ENCODE results near the gene CR1. TPM values are rescaled to one million over a fixed set of nuclear protein-coding genes. Genes with fewer than 3 reads are reported as not detected.
A peak's percentile ranks its signal among the peaks of the same experiment; 100 is the strongest.

The CR1 gene
- total and polyA plus RNA-seq, 9 of the 15 experiments (the other 6 are each of a cell fraction or from before 2014, with no cell fraction given), result 0.07 to 0.47 (median 0.18) TPM

DNA sequence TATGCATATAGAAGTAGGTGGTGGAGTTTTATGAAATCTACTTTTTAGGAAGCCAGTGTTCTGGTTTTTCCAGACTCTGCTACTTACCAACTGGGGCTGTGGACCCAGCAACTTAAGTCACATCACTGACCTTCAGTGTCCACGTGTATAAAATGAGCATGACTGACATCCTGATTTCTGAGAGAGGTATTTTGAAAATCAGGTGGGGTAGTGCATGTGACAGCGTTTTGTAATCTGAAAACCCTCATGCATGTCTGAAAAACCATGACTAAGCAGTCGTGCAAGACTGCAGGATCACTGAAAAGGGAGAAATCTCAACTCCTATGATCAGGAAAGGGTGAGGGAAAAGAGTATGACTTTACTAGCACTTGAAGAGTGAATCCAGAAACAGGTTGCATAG is 175.0 kb downstream of the CR1 start (continued):
- TF ChIP-seq CHD4 (IDR thresholded peaks at IDR 0.05; ENCODE audit: insufficient read depth, insufficient replicate concordance, low read depth, low read length, poor library complexity, severe bottlenecking) (no peak), GABPB2 (CRISPR knock-in tag; conservative IDR thresholded peaks at IDR 0.05) (no peak), RBFOX2 (IDR thresholded peaks at IDR 0.05; ENCODE audit: low read depth, low read length) (no peak), NFYB (IDR thresholded peaks at IDR 0.05; ENCODE audit: extremely low read depth, insufficient read length) (no peak), RFX5 (IDR thresholded peaks at IDR 0.05; ENCODE audit: low read depth, low read length) (no peak), PHB2 (IDR thresholded peaks at IDR 0.05; ENCODE audit: low read depth) (no peak), PHF21A (IDR thresholded peaks at IDR 0.05; ENCODE audit: borderline replicate concordance, low read depth) (no peak), GATA2 (CRISPR knock-in tag; IDR thresholded peaks at IDR 0.05) (no peak), FOXA1 (IDR thresholded peaks at IDR 0.05; ENCODE audit: borderline replicate concordance) (no peak), HMG20B (CRISPR knock-in tag; IDR thresholded peaks at IDR 0.05) (no peak), SMARCA4 (IDR thresholded peaks at IDR 0.05) (0 out of 2 replicates have a peak, but pooled peaks have one; percentile 14), IFI16 (CRISPR knock-in tag; IDR thresholded peaks at IDR 0.05) (no peak), PCBP2 (IDR thresholded peaks at IDR 0.05; ENCODE audit: low read depth, low read length, poor library complexity, severe bottlenecking) (no peak), PHF8 (IDR thresholded peaks at IDR 0.05; ENCODE audit: borderline replicate concordance, low read length) (no peak)
- TF ChIP-seq, protein P1, sequence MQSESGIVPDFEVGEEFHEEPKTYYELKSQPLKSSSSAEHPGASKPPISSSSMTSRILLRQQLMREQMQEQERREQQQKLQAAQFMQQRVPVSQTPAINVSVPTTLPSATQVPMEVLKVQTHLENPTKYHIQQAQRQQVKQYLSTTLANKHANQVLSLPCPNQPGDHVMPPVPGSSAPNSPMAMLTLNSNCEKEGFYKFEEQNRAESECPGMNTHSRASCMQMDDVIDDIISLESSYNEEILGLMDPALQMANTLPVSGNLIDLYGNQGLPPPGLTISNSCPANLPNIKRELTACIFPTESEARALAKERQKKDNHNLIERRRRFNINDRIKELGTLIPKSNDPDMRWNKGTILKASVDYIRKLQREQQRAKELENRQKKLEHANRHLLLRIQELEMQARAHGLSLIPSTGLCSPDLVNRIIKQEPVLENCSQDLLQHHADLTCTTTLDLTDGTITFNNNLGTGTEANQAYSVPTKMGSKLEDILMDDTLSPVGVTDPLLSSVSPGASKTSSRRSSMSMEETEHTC (IDR thresholded peaks at IDR 0.05), result peak; percentile 75; the same call in 1 of the 2 replicates
- TF ChIP-seq, protein P2, sequence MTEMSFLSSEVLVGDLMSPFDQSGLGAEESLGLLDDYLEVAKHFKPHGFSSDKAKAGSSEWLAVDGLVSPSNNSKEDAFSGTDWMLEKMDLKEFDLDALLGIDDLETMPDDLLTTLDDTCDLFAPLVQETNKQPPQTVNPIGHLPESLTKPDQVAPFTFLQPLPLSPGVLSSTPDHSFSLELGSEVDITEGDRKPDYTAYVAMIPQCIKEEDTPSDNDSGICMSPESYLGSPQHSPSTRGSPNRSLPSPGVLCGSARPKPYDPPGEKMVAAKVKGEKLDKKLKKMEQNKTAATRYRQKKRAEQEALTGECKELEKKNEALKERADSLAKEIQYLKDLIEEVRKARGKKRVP (CRISPR knock-in tag; IDR thresholded peaks at IDR 0.05), result no peak
- TF ChIP-seq, protein P3, sequence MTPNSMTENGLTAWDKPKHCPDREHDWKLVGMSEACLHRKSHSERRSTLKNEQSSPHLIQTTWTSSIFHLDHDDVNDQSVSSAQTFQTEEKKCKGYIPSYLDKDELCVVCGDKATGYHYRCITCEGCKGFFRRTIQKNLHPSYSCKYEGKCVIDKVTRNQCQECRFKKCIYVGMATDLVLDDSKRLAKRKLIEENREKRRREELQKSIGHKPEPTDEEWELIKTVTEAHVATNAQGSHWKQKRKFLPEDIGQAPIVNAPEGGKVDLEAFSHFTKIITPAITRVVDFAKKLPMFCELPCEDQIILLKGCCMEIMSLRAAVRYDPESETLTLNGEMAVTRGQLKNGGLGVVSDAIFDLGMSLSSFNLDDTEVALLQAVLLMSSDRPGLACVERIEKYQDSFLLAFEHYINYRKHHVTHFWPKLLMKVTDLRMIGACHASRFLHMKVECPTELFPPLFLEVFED (CRISPR knock-in tag; conservative IDR thresholded peaks at IDR 0.05), result no peak
- TF ChIP-seq, protein P4, sequence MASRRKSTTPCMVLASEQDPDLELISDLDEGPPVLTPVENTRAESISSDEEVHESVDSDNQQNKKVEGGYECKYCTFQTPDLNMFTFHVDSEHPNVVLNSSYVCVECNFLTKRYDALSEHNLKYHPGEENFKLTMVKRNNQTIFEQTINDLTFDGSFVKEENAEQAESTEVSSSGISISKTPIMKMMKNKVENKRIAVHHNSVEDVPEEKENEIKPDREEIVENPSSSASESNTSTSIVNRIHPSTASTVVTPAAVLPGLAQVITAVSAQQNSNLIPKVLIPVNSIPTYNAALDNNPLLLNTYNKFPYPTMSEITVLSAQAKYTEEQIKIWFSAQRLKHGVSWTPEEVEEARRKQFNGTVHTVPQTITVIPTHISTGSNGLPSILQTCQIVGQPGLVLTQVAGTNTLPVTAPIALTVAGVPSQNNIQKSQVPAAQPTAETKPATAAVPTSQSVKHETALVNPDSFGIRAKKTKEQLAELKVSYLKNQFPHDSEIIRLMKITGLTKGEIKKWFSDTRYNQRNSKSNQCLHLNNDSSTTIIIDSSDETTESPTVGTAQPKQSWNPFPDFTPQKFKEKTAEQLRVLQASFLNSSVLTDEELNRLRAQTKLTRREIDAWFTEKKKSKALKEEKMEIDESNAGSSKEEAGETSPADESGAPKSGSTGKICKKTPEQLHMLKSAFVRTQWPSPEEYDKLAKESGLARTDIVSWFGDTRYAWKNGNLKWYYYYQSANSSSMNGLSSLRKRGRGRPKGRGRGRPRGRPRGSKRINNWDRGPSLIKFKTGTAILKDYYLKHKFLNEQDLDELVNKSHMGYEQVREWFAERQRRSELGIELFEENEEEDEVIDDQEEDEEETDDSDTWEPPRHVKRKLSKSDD (conservative IDR thresholded peaks at IDR 0.05; ENCODE audit: low read length), result no peak
- TF ChIP-seq, protein P5, sequence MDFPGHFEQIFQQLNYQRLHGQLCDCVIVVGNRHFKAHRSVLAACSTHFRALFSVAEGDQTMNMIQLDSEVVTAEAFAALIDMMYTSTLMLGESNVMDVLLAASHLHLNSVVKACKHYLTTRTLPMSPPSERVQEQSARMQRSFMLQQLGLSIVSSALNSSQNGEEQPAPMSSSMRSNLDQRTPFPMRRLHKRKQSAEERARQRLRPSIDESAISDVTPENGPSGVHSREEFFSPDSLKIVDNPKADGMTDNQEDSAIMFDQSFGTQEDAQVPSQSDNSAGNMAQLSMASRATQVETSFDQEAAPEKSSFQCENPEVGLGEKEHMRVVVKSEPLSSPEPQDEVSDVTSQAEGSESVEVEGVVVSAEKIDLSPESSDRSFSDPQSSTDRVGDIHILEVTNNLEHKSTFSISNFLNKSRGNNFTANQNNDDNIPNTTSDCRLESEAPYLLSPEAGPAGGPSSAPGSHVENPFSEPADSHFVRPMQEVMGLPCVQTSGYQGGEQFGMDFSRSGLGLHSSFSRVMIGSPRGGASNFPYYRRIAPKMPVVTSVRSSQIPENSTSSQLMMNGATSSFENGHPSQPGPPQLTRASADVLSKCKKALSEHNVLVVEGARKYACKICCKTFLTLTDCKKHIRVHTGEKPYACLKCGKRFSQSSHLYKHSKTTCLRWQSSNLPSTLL (IDR thresholded peaks at IDR 0.05), result no peak
- TF ChIP-seq, protein P6, sequence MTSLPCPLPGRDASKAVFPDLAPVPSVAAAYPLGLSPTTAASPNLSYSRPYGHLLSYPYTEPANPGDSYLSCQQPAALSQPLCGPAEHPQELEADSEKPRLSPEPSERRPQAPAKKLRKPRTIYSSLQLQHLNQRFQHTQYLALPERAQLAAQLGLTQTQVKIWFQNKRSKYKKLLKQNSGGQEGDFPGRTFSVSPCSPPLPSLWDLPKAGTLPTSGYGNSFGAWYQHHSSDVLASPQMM (CRISPR knock-in tag; IDR thresholded peaks at IDR 0.05), result no peak
